K562 (cell line): ENCODE data around the gene SMAD3. TPM values are rescaled to one million over a fixed set of nuclear protein-coding genes. Genes with fewer than 3 reads are reported as not detected.

Source experiments
- ATAC-seq: fragments of 200-7000 bp; cut with Tn5 transposase; 3 replicates; pipeline ENCODE4 v1.9.1; 2020; ENCODE audit warnings: moderate library complexity
- BruUV-seq: library from RNA; stranded (reverse); fragments of 400-500 nt; replicated peaks from 2 replicates; lab custom pipeline; 2021; lab: Mats Ljungman, UMichigan
- CTCF ChIA-PET: fragments of 300-600 bp; formaldehyde crosslinking; extraction: SDS; loops from one replicate; lab custom pipeline; 2021; ENCODE audit warnings: low intra/inter-chr PET ratio; lab: Yijun Ruan, JAX
- POLR2A ChIA-PET: fragments of 300-600, 350-650 bp; sonication (Branson Sonifier 250); formaldehyde crosslinking; extraction: SDS; loops from one replicate; lab custom pipeline; 2021; ENCODE audit warnings: antibody characterized with exemption, inconsistent platforms; lab: Yijun Ruan, JAX
- DNase-seq, 4 experiments: peaks; one replicate each; pipeline versions ENCODE4 v3.0.0 to v3.0.0-alpha.2; 2011 to 2018; ENCODE audit warnings: low spot score in 3 of 4, mixed read lengths in 3 of 4; ENCODE audit errors: extremely low read depth in 1 of 4
- FAIRE-seq: peaks from 2 replicates; lab custom pipeline; 2011; peaks lifted over from hg19 to GRCh38; lab: Jason Lieb, UNC
- H2AFZ ChIP-seq: 2 replicates; pipeline ENCODE4 v1.6.0; 2011; ENCODE audit warnings: low read depth, low read length, control low read depth, inconsistent platforms
- H3K27ac ChIP-seq: fragments of 200-600 bp; 3 replicates; pipeline ENCODE4 v1.8.0; 2011; ENCODE audit warnings: low read depth, mild to moderate bottlenecking, control low read depth, inconsistent platforms, low read length, moderate library complexity, mixed read lengths; ENCODE audit errors: extremely low read depth
- H3K27me3 ChIP-seq, 2 experiments: fragments of 300-600 bp in 1 of 2; 2 replicates in 1 of 2; 3 replicates in 1 of 2; pipeline versions ENCODE4 v1.6.0 to v1.8.0; 2011; ENCODE audit warnings: inconsistent platforms in 2 of 2, low read length in 2 of 2, mild to moderate bottlenecking in 1 of 2, mixed read lengths in 1 of 2, moderate library complexity in 1 of 2; ENCODE audit not compliant: control insufficient read depth in 2 of 2, insufficient read depth in 2 of 2
- H3K36me3 ChIP-seq: fragments of 300-600 bp; 3 replicates; pipeline ENCODE4 v1.8.0; 2011; ENCODE audit warnings: mild to moderate bottlenecking, low read length, inconsistent platforms; ENCODE audit not compliant: control insufficient read depth, insufficient read depth
- H3K4me1 ChIP-seq, 2 experiments: fragments of 200-600 bp in 1 of 2; replicated peaks in 1 of 2; 2 replicates in 1 of 2; 3 replicates in 1 of 2; pipeline versions ENCODE4 v1.5.1 to v1.8.0; 2011; ENCODE audit warnings: inconsistent platforms in 2 of 2, low read length in 2 of 2, mild to moderate bottlenecking in 1 of 2, mixed read lengths in 1 of 2, moderate library complexity in 1 of 2; ENCODE audit not compliant: control insufficient read depth in 2 of 2, insufficient read depth in 2 of 2
- H3K4me2 ChIP-seq: 2 replicates; pipeline ENCODE4 v1.6.1; 2011; ENCODE audit warnings: low read length, control low read depth, inconsistent platforms, mixed read lengths; ENCODE audit not compliant: insufficient read depth
- H3K4me3 ChIP-seq: fragments of 200-600 bp; sonication (generic), shearing (Covaris generic); 2 replicates; pipeline ENCODE4 v1.5.1; 2016; ENCODE audit warnings: control low read depth, inconsistent platforms
- H3K79me2 ChIP-seq: fragments of 200-600 bp; 3 replicates; pipeline ENCODE4 v1.8.0; 2011; ENCODE audit warnings: low read length, inconsistent platforms; ENCODE audit not compliant: control insufficient read depth, insufficient read depth
- H3K9ac ChIP-seq, 2 experiments: 2 replicates each; pipeline versions ENCODE4 v1.6.0 to v1.6.1; 2011; ENCODE audit warnings: low read depth in 2 of 2, low read length in 2 of 2, control low read depth in 1 of 2, inconsistent platforms in 1 of 2, mild to moderate bottlenecking in 1 of 2, mixed read lengths in 1 of 2; ENCODE audit not compliant: insufficient read depth in 1 of 2
- H3K9me1 ChIP-seq: one replicate; pipeline ENCODE4 v1.6.0; 2011; ENCODE audit warnings: inconsistent platforms, mild to moderate bottlenecking, low read length, moderate library complexity; ENCODE audit not compliant: control insufficient read depth, insufficient read depth
- H3K9me3 ChIP-seq: replicated peaks from 2 replicates; pipeline ENCODE4 v1.5.1; 2011; ENCODE audit warnings: low read depth, low read length, inconsistent platforms; ENCODE audit not compliant: control insufficient read depth, insufficient read depth
- H4K20me1 ChIP-seq: replicated peaks from 2 replicates; pipeline ENCODE4 v1.6.1; 2011; ENCODE audit warnings: low read length, inconsistent platforms, mixed read lengths; ENCODE audit not compliant: control insufficient read depth, insufficient read depth
- BDP1 ChIP-seq: IDR thresholded peaks from 3 replicates; pipeline ENCODE4 v1.6.1; 2011; ENCODE audit not compliant: insufficient read length, insufficient read depth
- CBX3 ChIP-seq, 2 experiments: IDR thresholded peaks; 1 replicate in 1 of 2; 2 replicates in 1 of 2; pipeline ENCODE4 v1.6.1; 2012; ENCODE audit warnings: inconsistent platforms in 2 of 2, low read length in 2 of 2, borderline replicate concordance in 1 of 2, control low read depth in 1 of 2
- CEBPB ChIP-seq: fragments of 450-650 bp; IDR thresholded peaks from 2 replicates; pipeline ENCODE4 v1.6.1; 2016; ENCODE audit warnings: missing genetic modification characterization, missing compliant biosample characterization
- CEBPG ChIP-seq, 3 experiments: fragments of 200-800 bp in 1 of 3; sonication (Bioruptor generic) in 1 of 3; sonication (generic) in 1 of 3; formaldehyde crosslinking in 1 of 3; IDR thresholded peaks in 2 of 3; conservative IDR thresholded peaks in 1 of 3; 2 replicates each; pipeline versions ENCODE4 v1.6.1 to v1.8.0; 2016 to 2022; ENCODE audit warnings: missing compliant biosample characterization in 2 of 3, missing genetic modification characterization in 2 of 3, mild to moderate bottlenecking in 1 of 3, missing genetic modification reagents in 1 of 3
- EP400 ChIP-seq: fragments of 450-650 bp; IDR thresholded peaks from 2 replicates; pipeline ENCODE4 v1.6.1; 2017; ENCODE audit warnings: antibody characterized with exemption, mild to moderate bottlenecking, moderate library complexity
- GTF2A2 ChIP-seq: IDR thresholded peaks from 2 replicates; pipeline ENCODE4 v1.6.1; 2016; ENCODE audit warnings: mild to moderate bottlenecking, missing genetic modification characterization, missing compliant biosample characterization
- HDGF ChIP-seq: fragments of 450-650 bp; IDR thresholded peaks from 2 replicates; pipeline ENCODE4 v1.6.1; 2016
- IFI16 ChIP-seq: fragments of 250-450 bp; sonication (Bioruptor Pico); IDR thresholded peaks from 2 replicates; pipeline ENCODE4 v2.1.2; 2022; ENCODE audit warnings: mild to moderate bottlenecking, inconsistent platforms
- LARP7 ChIP-seq: fragments of 450-650 bp; IDR thresholded peaks from 2 replicates; pipeline ENCODE4 v1.6.1; 2016
- NR2C1 ChIP-seq, 2 experiments: fragments of 450-650 bp; IDR thresholded peaks; 2 replicates each; pipeline ENCODE4 v1.6.1; 2017; ENCODE audit warnings: mild to moderate bottlenecking in 2 of 2, antibody characterized with exemption in 1 of 2, inconsistent platforms in 1 of 2, missing compliant biosample characterization in 1 of 2, missing genetic modification characterization in 1 of 2
- POLR3G ChIP-seq: IDR thresholded peaks from 2 replicates; pipeline ENCODE4 v1.6.1; 2011; ENCODE audit not compliant: insufficient read length, insufficient replicate concordance; ENCODE audit errors: extremely low read depth
- RBM17 ChIP-seq: fragments of 200-400 bp; formaldehyde crosslinking; IDR thresholded peaks from 2 replicates; pipeline ENCODE4 v1.6.1; 2017; ENCODE audit warnings: low read depth, mild to moderate bottlenecking, low read length, borderline replicate concordance
- RBM25 ChIP-seq: fragments of 200-400 bp; formaldehyde crosslinking; IDR thresholded peaks from 2 replicates; pipeline ENCODE4 v1.6.1; 2018; ENCODE audit warnings: low read length, low read depth, moderate library complexity; ENCODE audit not compliant: severe bottlenecking
- RBM39 ChIP-seq: fragments of 200-400 bp; formaldehyde crosslinking; optimal IDR thresholded peaks from 2 replicates; pipeline ENCODE3; 2018; ENCODE audit warnings: low read depth, low read length
- RCOR1 ChIP-seq, 2 experiments: IDR thresholded peaks; 2 replicates each; pipeline ENCODE4 v1.6.1; 2012; ENCODE audit warnings: low read depth in 2 of 2, low read length in 2 of 2, borderline replicate concordance in 1 of 2, improper control_type of control experiment in 1 of 2
- ZFPM2 ChIP-seq: fragments of 250-450 bp; sonication (Bioruptor Pico); IDR thresholded peaks from 2 replicates; pipeline ENCODE4 v1.5.1; 2022; ENCODE audit warnings: mild to moderate bottlenecking
- ZNF140 ChIP-seq: fragments of 250-450 bp; sonication (Bioruptor Pico); IDR thresholded peaks from 2 replicates; pipeline ENCODE4 v1.8.0; 2021; ENCODE audit warnings: moderate library complexity, mild to moderate bottlenecking, inconsistent platforms
- WGBS: fragments of 100-300 bp; shearing (Covaris generic); methylation state at CpG from one replicate; pipeline ENCODE4 v1.1.6; 2016; ENCODE audit warnings: low coverage, mixed read lengths; ENCODE audit not compliant: insufficient coverage; ENCODE audit errors: missing lambda C conversion rate; 5-methylcytosine and 5-hydroxymethylcytosine counted together
- in situ Hi-C: fragments of 300-500 bp; cut with MboI; formaldehyde crosslinking; loops from 4 replicates; pipeline ENCODE4 v1.15.0; 2018; ENCODE audit warnings: inconsistent platforms, mixed read lengths
- intact Hi-C: fragments of 100-400 bp; cut with micrococcal nuclease; formaldehyde crosslinking; loops from 2 replicates; pipeline ENCODE4 v1.14.2; 2022
- polyA plus RNA-seq, 8 experiments: library from polyadenylated mRNA; depleted of rRNA in 4 of 8; stranded (reverse) in 5 of 8; unstranded in 3 of 8; fragments of >200 nt; fragmentation: Nextera tagmentation in 2 of 8; fragmentation: Illumina TruSeq in 1 of 8; extraction: Ambion mirVana in 2 of 8; extraction: Trizol in 1 of 8; gene quantifications; 2 replicates each; pipeline versions ENCODE4 v1.2.1 to v1.2.3, GENCODE V29; 2011 to 2014; ENCODE audit warnings: inconsistent platforms in 1 of 8, missing spikeins in 1 of 8
- total RNA-seq, 7 experiments: library from RNA; depleted of rRNA in 6 of 7; stranded (reverse); fragments of >200 nt in 6 of 7; fragmentation: Illumina TruSeq in 2 of 7; extraction: Trizol in 2 of 7; gene quantifications; 2 replicates each; pipeline versions ENCODE4 v1.2.1 to v1.2.3, GENCODE V29; 2011 to 2021; ENCODE audit warnings: low replicate concordance in 1 of 7
- TF ChIP-seq, protein P1 (sequence below): fragments of 450-650 bp; IDR thresholded peaks from 2 replicates; pipeline ENCODE4 v1.6.1; 2016; ENCODE audit warnings: antibody characterized with exemption
- TF ChIP-seq, protein P2 (sequence below): fragments of 250-450 bp; sonication (Bioruptor Pico); IDR thresholded peaks from 2 replicates; pipeline ENCODE4 v1.5.0; 2021

Gene SMAD3
- total and polyA plus RNA-seq, 9 of the 15 experiments (the other 6 are each of a cell fraction or from before 2014, with no cell fraction given), result 4.3 to 39.2 (median 11.1) TPM

DNA sequence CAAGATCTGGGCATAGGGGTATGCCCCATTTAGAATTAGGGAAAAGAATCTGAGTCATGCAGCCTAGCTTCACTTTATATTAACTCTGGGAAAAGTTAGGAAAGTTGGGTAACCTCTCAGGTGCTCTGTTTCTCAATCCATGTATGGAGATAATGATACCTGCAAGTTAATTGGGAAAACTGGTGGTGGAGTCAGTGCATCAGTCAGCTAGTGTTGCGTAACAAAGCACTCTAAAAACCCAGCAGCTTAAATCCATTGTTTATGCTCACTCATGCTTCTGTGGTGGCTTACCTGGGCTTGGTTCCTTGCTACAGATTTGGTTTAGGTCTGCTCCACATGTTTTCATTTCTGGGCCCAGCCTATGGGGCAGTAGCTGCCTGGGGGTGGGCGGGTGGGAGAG is 91.0 kb downstream of the SMAD3 start:
- DNase-seq (no peak), ATAC-seq (no peak), FAIRE-seq (no peak)
- Histone ChIP-seq H3K9me1 (no peaks in the 10 kb centered on the region), H3K27me3 (no peaks in the 10 kb centered on the region), H3K4me1 (peaks cover 0 to 5% of the 10 kb centered on the region in 2 experiments; a peak in 3 of 5 replicates), H3K36me3 (no peaks in the 10 kb centered on the region; the same call in 1 of the 3 replicates), H3K27ac (no peak overlapping the region), H3K4me2 (no peak overlapping the region), H3K9ac (no peak overlapping the region), H4K20me1 (0 out of 2 replicates have a peak, but pooled peaks cover 3% of the 10 kb centered on the region), H3K9me3 (0 out of 2 replicates have a peak, but pooled peaks cover 1% of the 10 kb centered on the region), H3K79me2 (no peaks in the 10 kb centered on the region; the same call in 2 of the 3 replicates), H3K4me3 (no peak overlapping the region), H2AFZ (no peak overlapping the region)
- TF ChIP-seq RCOR1 (IDR thresholded peaks at IDR 0.05; ENCODE audit: borderline replicate concordance in 1 of 2, low read depth in 2 of 2, low read length in 2 of 2) (no peak), HDGF (no peak), POLR3G (no peak), RBM25 (peak; percentile 72), GTF2A2 (tag) (no peak), BDP1 (no peak), ZNF140 (no peak), RBM17 (no peak), CEBPG (CRISPR knock-in tag; IDR thresholded peaks at IDR 0.05) (no peak), CEBPG (tag; conservative IDR thresholded peaks at IDR 0.05 in 1 of 2, IDR thresholded peaks at IDR 0.05 in 1 of 2) (peak; percentile 47 to 60), CBX3 (IDR thresholded peaks at IDR 0.05; ENCODE audit: borderline replicate concordance in 1 of 2, low read length in 2 of 2) (peak in 1 of 2 experiments; percentile 30; a peak in 1 of 3 replicates), LARP7 (no peak), IFI16 (CRISPR knock-in tag) (no peak), NR2C1 (IDR thresholded peaks at IDR 0.05) (no peak), NR2C1 (tag; IDR thresholded peaks at IDR 0.05) (no peak), RBM39 (no peak), CEBPB (tag) (peak; percentile 58), ZFPM2 (CRISPR knock-in tag) (no peak), EP400 (no peak)
- TF ChIP-seq, protein P1, sequence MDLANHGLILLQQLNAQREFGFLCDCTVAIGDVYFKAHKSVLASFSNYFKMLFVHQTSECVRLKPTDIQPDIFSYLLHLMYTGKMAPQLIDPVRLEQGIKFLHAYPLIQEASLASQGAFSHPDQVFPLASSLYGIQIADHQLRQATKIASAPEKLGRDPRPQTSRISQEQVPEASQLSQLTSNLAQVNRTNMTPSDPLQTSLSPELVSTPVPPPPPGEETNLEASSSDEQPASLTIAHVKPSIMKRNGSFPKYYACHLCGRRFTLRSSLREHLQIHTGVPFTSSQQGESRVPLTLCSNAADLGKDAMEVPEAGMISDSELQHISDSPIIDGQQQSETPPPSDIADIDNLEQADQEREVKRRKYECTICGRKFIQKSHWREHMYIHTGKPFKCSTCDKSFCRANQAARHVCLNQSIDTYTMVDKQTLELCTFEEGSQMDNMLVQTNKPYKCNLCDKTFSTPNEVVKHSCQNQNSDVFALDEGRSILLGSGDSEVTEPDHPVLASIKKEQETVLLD, result no peak
- TF ChIP-seq, protein P2, sequence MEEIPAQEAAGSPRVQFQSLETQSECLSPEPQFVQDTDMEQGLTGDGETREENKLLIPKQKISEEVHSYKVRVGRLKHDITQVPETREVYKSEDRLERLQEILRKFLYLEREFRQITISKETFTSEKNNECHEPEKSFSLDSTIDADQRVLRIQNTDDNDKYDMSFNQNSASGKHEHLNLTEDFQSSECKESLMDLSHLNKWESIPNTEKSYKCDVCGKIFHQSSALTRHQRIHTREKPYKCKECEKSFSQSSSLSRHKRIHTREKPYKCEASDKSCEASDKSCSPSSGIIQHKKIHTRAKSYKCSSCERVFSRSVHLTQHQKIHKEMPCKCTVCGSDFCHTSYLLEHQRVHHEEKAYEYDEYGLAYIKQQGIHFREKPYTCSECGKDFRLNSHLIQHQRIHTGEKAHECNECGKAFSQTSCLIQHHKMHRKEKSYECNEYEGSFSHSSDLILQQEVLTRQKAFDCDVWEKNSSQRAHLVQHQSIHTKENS (CRISPR knock-in tag), result no peak
- ChIA-PET CTCF (interaction anchor here (0.6 kb wide), 1 partner anchor 212 kb away, joined by 3 read pairs; no protein-coding TSS in a partner anchor), POLR2A (interaction anchor here (1.4 kb wide), 1 partner anchor 15 kb away, joined by 3 read pairs; no protein-coding TSS in a partner anchor)
- 100% methylated on average over 2 of the region's 2 CpGs for WGBS
- in situ Hi-C loops (no loop called here), intact Hi-C loops (no loop called here)
- BruUV-seq, result no TSS peak
